Activated naive CD8-positive, alpha-beta T cell treated with anti-CD3 and anti-CD28 coated beads, Interleukin-2, amount 10 ng/mL, durations not matched to agents 7 days and 5 days (primary cell): Measurements from ENCODE around the gene FAM131A. TPM values are rescaled to one million over a fixed set of nuclear protein-coding genes. Genes with fewer than 3 reads are reported as not detected.

Experiments used
- ATAC-seq: fragments of 150-1000 bp; cut with Tn5 transposase; one replicate; pipeline ENCODE4 v1.10.0; 2021; ENCODE audit warnings: low read depth, moderate library complexity
- POLR2A ChIA-PET: fragments of 350-600 bp; sonication (Branson Sonifier 250); formaldehyde crosslinking; loops from one replicate; lab custom pipeline; 2021; ENCODE audit warnings: antibody characterized with exemption; lab: Charles Lee
- DNase-seq: peaks from one replicate; pipeline ENCODE4 v3.0.0; 2021
- H3K27ac Mint-ChIP-seq: one replicate; pipeline ENCODE4 v1.8.0; 2022; ENCODE audit warnings: mild to moderate bottlenecking, mixed read lengths
- H3K27me3 Mint-ChIP-seq: one replicate; pipeline ENCODE4 v1.8.0; 2022; ENCODE audit warnings: mild to moderate bottlenecking, moderate library complexity, mixed read lengths
- H3K36me3 Mint-ChIP-seq: one replicate; pipeline ENCODE4 v1.8.0; 2021; ENCODE audit warnings: mild to moderate bottlenecking, mixed read lengths
- H3K4me1 Mint-ChIP-seq: one replicate; pipeline ENCODE4 v1.8.0; 2021; ENCODE audit warnings: mixed read lengths
- H3K4me3 Mint-ChIP-seq: one replicate; pipeline ENCODE4 v1.8.0; 2022; ENCODE audit warnings: mild to moderate bottlenecking, moderate library complexity, mixed read lengths
- H3K9me3 Mint-ChIP-seq: one replicate; pipeline ENCODE4 v1.8.0; 2021; ENCODE audit warnings: mixed read lengths
- total RNA-seq, 2 experiments: library from RNA; stranded (reverse); gene quantifications; one replicate each; pipeline ENCODE4 v1.2.3, GENCODE V29; 2021

Gene FAM131A
- total RNA-seq, 2 experiments from 2014 or later: 5.5 to 6.1 TPM

- H3K4me3 Mint-ChIP-seq: no peak overlapping the region
- no peak overlapping the region for H3K27ac Mint-ChIP-seq
- H3K9me3 Mint-ChIP-seq: no peaks in the 10 kb centered on the region
- no peaks in the 10 kb centered on the region for H3K27me3 Mint-ChIP-seq
- DNase-seq: no peak
- no peak for ATAC-seq
- H3K4me1 Mint-ChIP-seq: no peaks in the 10 kb centered on the region
- POLR2A ChIA-PET: no interaction called here
- peaks cover 39% of the 10 kb centered on the region for H3K36me3 Mint-ChIP-seq
Observed at GRCh38 chr3:184307915-184308314, 29.5 kb upstream of the FAM131A start.

GRCh38 chr3:184308744-184309143, 28.7 kb upstream of the FAM131A start:
- H3K27me3 Mint-ChIP-seq: no peaks in the 10 kb centered on the region
- no peaks in the 10 kb centered on the region for H3K4me1 Mint-ChIP-seq
- POLR2A ChIA-PET: no interaction called here
- no peak overlapping the region for H3K27ac Mint-ChIP-seq
- H3K4me3 Mint-ChIP-seq: no peak overlapping the region
- DNase-seq (no peak), ATAC-seq (no peak)
- peaks cover 34% of the 10 kb centered on the region for H3K36me3 Mint-ChIP-seq
- no peaks in the 10 kb centered on the region for H3K9me3 Mint-ChIP-seq

- ATAC-seq (no peak), DNase-seq (no peak)
- H3K36me3 Mint-ChIP-seq: peaks cover 24% of the 10 kb centered on the region
- H3K27me3 Mint-ChIP-seq: no peaks in the 10 kb centered on the region
- peaks cover 8% of the 10 kb centered on the region for H3K4me1 Mint-ChIP-seq
- H3K4me3 Mint-ChIP-seq: no peak overlapping the region
- no peak overlapping the region for H3K27ac Mint-ChIP-seq
- H3K9me3 Mint-ChIP-seq: no peaks in the 10 kb centered on the region
- POLR2A ChIA-PET: no interaction called here
Observed at GRCh38 chr3:184311633-184312032, 25.8 kb upstream of the FAM131A start.

GRCh38 chr3:184314363-184314699, 23.1 kb upstream of the FAM131A start, which contains the start of gene EIF4G1:
TSS of gene EIF4G1 (plus strand) at chr3:184314606. CDS start at chr3:184315797, 1,191 bp downstream.
- peak within 1 kb of the TSS; percentile 86 for H3K27ac Mint-ChIP-seq
- DNase-seq: peak; percentile 96
- peaks cover 24% of the 10 kb centered on the region for H3K4me1 Mint-ChIP-seq
- ATAC-seq: peak; percentile 87
- H3K9me3 Mint-ChIP-seq: no peaks in the 10 kb centered on the region
- POLR2A ChIA-PET: no interaction called here
- H3K36me3 Mint-ChIP-seq: peaks cover 13% of the 10 kb centered on the region
- no peaks in the 10 kb centered on the region for H3K27me3 Mint-ChIP-seq
- H3K4me3 Mint-ChIP-seq: peak within 1 kb of the TSS; percentile 89

- peaks cover 26% of the 10 kb centered on the region for H3K4me1 Mint-ChIP-seq
- peaks cover 13% of the 10 kb centered on the region for H3K36me3 Mint-ChIP-seq
- POLR2A ChIA-PET: interaction anchor here (0.8 to 1.3 kb wide), 5 partner anchors 12 to 47 kb away, joined by 3 to 5 read pairs (median 3); partner anchors contain the start of gene FAM131A
- peak; percentile 71 for DNase-seq
- no peaks in the 10 kb centered on the region for H3K9me3 Mint-ChIP-seq
- peak overlapping the region; percentile 83 for H3K4me3 Mint-ChIP-seq
- H3K27ac Mint-ChIP-seq: peak overlapping the region; percentile 83
- ATAC-seq: peak; percentile 58
- no peaks in the 10 kb centered on the region for H3K27me3 Mint-ChIP-seq
Observed at GRCh38 chr3:184314700-184315542, 22.5 kb upstream of the FAM131A start.

GRCh38 chr3:184315543-184315867, 21.9 kb upstream of the FAM131A start:
- H3K27me3 Mint-ChIP-seq: no peaks in the 10 kb centered on the region
- DNase-seq: no peak
- peak overlapping the region; percentile 83 for H3K27ac Mint-ChIP-seq
- POLR2A ChIA-PET: interaction anchor here (0.9 to 1.4 kb wide), 5 partner anchors 12 to 47 kb away, joined by 3 to 5 read pairs (median 3); no protein-coding TSS in a partner anchor
- peak overlapping the region; percentile 83 for H3K4me3 Mint-ChIP-seq
- peaks cover 12% of the 10 kb centered on the region for H3K36me3 Mint-ChIP-seq
- no peaks in the 10 kb centered on the region for H3K9me3 Mint-ChIP-seq
- ATAC-seq: no peak
- peaks cover 26% of the 10 kb centered on the region for H3K4me1 Mint-ChIP-seq

GRCh38 chr3:184315871-184316661, 21.3 kb upstream of the FAM131A start:
- Mint-ChIP-seq H3K4me1 (peaks cover 28% of the 10 kb centered on the region), H3K9me3 (no peaks in the 10 kb centered on the region), H3K36me3 (peaks cover 16% of the 10 kb centered on the region), H3K4me3 (peak overlapping the region; percentile 83), H3K27me3 (no peaks in the 10 kb centered on the region), H3K27ac (peak overlapping the region; percentile 83)
- POLR2A ChIA-PET: interaction anchor here (0.7 to 1.4 kb wide), 4 partner anchors 11 to 44 kb away, joined by 3 to 5 read pairs (median 4); no protein-coding TSS in a partner anchor
- ATAC-seq: no peak
- no peak for DNase-seq

GRCh38 chr3:184316792-184317191, 20.6 kb upstream of the FAM131A start:
- Mint-ChIP-seq H3K4me3 (peak overlapping the region; percentile 83), H3K36me3 (peaks cover 18% of the 10 kb centered on the region), H3K9me3 (no peaks in the 10 kb centered on the region), H3K27ac (peak overlapping the region; percentile 83), H3K27me3 (no peaks in the 10 kb centered on the region), H3K4me1 (peaks cover 30% of the 10 kb centered on the region)
- DNase-seq: no peak
- POLR2A ChIA-PET: interaction anchor here (0.7 to 1.4 kb wide), 2 partner anchors 11 to 43 kb away, joined by 3 read pairs; no protein-coding TSS in a partner anchor
- ATAC-seq: no peak

- no peak for DNase-seq
- Mint-ChIP-seq H3K27ac (peak overlapping the region; percentile 4), H3K4me3 (peak overlapping the region; percentile 17), H3K9me3 (no peaks in the 10 kb centered on the region), H3K4me1 (peaks cover 30% of the 10 kb centered on the region), H3K27me3 (no peaks in the 10 kb centered on the region), H3K36me3 (peaks cover 19% of the 10 kb centered on the region)
- POLR2A ChIA-PET: no interaction called here
- ATAC-seq: no peak
Observed at GRCh38 chr3:184317201-184317600, 20.2 kb upstream of the FAM131A start.

GRCh38 chr3:184320104-184320445, 17.3 kb upstream of the FAM131A start:
- Mint-ChIP-seq H3K9me3 (no peaks in the 10 kb centered on the region), H3K27ac (no peak overlapping the region), H3K4me3 (no peak overlapping the region), H3K27me3 (no peaks in the 10 kb centered on the region), H3K4me1 (peaks cover 30% of the 10 kb centered on the region), H3K36me3 (peaks cover 32% of the 10 kb centered on the region)
- no peak for ATAC-seq
- POLR2A ChIA-PET: no interaction called here
- DNase-seq: no peak

GRCh38 chr3:184321666-184322065, 15.7 kb upstream of the FAM131A start:
- Mint-ChIP-seq H3K4me1 (peaks cover 27% of the 10 kb centered on the region), H3K36me3 (peaks cover 46% of the 10 kb centered on the region), H3K4me3 (no peak overlapping the region), H3K27me3 (no peaks in the 10 kb centered on the region), H3K9me3 (no peaks in the 10 kb centered on the region), H3K27ac (peak overlapping the region; percentile 36)
- POLR2A ChIA-PET: no interaction called here
- no peak for ATAC-seq
- no peak for DNase-seq

GRCh38 chr3:184322731-184323487, 14.5 kb upstream of the FAM131A start:
- H3K36me3 Mint-ChIP-seq: peaks cover 51% of the 10 kb centered on the region
- H3K4me1 Mint-ChIP-seq: peaks cover 17% of the 10 kb centered on the region
- ATAC-seq (no peak), DNase-seq (no peak)
- H3K27me3 Mint-ChIP-seq: no peaks in the 10 kb centered on the region
- H3K27ac Mint-ChIP-seq: no peak overlapping the region
- H3K9me3 Mint-ChIP-seq: no peaks in the 10 kb centered on the region
- POLR2A ChIA-PET: no interaction called here
- no peak overlapping the region for H3K4me3 Mint-ChIP-seq

- no peak overlapping the region for H3K27ac Mint-ChIP-seq
- H3K4me3 Mint-ChIP-seq: no peak overlapping the region
- H3K4me1 Mint-ChIP-seq: peaks cover 15% of the 10 kb centered on the region
- H3K36me3 Mint-ChIP-seq: peaks cover 56% of the 10 kb centered on the region
- POLR2A ChIA-PET: interaction anchor here (1.0 kb wide), 1 partner anchor 12 kb away, joined by 3 read pairs; no protein-coding TSS in a partner anchor
- no peaks in the 10 kb centered on the region for H3K27me3 Mint-ChIP-seq
- DNase-seq (no peak), ATAC-seq (no peak)
- no peaks in the 10 kb centered on the region for H3K9me3 Mint-ChIP-seq
Observed at GRCh38 chr3:184323696-184324095, 13.7 kb upstream of the FAM131A start.
